Measurements from ENCODE around the gene ABCC5.

Gene ABCC5

DNA sequence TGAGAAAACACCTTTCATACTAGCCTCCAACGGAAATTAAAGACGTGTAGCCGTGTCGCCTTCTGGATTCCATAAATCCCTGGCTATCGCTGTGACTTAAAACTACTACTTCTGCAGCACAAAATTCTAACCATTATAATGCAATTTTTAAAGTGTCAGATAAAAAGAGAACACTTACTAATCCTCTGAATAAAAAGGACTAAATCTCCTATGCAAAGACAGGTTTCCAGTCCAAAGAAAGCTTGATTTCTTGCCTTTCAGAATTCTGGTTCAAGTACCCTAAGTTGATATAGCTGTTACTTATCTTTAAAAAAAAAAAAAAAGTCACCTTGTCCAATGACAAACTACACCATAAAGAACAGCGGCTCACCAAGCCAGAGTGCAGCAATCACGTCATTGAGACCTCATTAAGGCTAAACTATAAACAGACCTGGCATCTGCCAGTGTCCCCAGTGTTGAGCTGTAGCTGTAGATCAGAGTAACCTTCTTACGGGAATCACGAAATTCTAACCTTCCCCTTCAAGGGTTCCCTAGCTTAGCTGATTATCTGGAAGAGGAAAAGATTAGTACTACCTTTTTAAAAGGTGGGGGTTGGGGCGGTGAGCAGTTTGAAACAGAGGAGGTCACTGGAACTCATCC lies 2.2 kb downstream of the ABCC5 start:
- TF ChIP-seq FOXP2 (optimal IDR thresholded peaks at IDR 0.05; ENCODE audit: borderline replicate concordance, extremely low read depth, extremely low read length, insufficient read depth) = no peak

DNA sequence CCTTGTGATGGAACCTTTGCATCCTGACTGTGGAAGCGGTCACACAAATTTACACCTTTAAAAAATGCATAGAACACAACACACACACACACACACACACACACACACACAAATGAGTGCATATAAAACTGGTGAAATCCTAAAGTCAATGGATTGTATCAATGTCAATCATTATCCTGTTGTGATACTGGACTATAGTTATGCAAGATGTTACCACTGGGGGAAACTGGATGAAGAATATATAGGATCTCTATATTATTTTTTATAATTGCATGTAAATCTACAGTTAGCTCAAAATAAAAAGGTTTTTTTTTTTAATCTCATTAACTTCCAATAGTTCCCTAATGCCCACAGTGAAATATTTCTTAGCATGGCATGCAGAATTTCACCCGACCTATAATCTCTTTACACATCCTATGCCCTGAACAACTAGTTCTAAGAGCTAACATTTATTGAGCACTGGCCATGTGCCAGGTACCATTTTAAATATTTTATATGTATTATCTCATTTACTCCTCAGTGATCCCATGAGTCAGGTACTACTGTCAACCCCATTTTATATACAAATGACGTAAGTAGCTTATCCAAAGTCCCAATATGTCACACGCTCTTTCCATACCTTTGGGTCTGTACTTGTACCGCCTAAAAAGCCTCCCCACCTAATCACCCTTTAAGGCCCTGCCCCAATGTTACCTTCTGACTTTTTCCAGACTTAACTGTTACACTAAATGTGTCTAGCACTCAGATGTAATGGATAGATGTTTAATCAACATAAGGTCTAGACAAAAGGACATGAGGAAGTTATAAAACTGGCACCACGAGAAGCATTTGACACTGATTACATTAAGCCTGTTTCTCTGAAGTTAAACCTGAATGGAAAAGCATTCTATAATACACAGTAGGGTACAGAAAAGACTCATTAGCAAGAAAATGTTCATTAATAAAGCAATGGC lies 5.5 kb downstream of the ABCC5 start:
- TF ChIP-seq, protein P1, sequence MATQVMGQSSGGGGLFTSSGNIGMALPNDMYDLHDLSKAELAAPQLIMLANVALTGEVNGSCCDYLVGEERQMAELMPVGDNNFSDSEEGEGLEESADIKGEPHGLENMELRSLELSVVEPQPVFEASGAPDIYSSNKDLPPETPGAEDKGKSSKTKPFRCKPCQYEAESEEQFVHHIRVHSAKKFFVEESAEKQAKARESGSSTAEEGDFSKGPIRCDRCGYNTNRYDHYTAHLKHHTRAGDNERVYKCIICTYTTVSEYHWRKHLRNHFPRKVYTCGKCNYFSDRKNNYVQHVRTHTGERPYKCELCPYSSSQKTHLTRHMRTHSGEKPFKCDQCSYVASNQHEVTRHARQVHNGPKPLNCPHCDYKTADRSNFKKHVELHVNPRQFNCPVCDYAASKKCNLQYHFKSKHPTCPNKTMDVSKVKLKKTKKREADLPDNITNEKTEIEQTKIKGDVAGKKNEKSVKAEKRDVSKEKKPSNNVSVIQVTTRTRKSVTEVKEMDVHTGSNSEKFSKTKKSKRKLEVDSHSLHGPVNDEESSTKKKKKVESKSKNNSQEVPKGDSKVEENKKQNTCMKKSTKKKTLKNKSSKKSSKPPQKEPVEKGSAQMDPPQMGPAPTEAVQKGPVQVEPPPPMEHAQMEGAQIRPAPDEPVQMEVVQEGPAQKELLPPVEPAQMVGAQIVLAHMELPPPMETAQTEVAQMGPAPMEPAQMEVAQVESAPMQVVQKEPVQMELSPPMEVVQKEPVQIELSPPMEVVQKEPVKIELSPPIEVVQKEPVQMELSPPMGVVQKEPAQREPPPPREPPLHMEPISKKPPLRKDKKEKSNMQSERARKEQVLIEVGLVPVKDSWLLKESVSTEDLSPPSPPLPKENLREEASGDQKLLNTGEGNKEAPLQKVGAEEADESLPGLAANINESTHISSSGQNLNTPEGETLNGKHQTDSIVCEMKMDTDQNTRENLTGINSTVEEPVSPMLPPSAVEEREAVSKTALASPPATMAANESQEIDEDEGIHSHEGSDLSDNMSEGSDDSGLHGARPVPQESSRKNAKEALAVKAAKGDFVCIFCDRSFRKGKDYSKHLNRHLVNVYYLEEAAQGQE (IDR thresholded peaks at IDR 0.05; ENCODE audit: insufficient read depth in 1 of 2, low read depth in 2 of 2, low read length in 2 of 2) = no peak
- no peak for TF ChIP-seq FOXP2 (optimal IDR thresholded peaks at IDR 0.05; ENCODE audit: borderline replicate concordance, extremely low read depth, extremely low read length, insufficient read depth)
- no peak for TF ChIP-seq SIN3A (IDR thresholded peaks at IDR 0.05; ENCODE audit: borderline replicate concordance, insufficient read depth, low read length)
- no peak for TF ChIP-seq TAF1 (IDR thresholded peaks at IDR 0.05; ENCODE audit: borderline replicate concordance, insufficient read depth, low read length)
- no peak for TF ChIP-seq POLR2AphosphoS5 (IDR thresholded peaks at IDR 0.05; ENCODE audit: low read depth, low read length)

DNA sequence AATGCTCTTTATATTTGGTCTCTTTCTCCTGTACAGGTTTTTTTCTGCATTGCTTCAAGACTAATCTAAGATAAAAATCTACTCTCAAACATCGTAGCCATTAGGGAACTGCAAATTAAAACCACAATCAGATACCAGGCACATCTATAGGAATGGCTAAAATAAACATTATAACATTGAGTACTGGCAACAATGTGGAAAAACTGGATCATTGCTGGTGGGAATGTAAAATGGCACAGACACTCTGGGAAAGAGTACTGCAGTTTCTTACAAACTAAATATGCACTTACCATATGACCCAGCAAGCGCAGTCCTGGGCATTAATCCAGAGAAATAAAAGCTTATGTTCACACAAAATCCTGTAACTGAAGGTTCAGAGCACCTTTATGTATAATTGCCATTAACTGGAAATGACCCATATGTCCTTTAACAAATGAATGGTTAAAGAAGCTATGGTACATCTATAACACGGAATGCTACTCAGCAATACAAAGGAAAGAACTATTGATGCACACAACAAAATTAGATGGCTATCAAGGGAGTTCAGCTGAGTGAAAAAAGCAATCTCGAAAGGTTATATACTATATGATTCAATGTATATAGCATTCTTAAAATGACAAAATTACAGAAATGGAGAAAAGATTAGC lies 6.3 kb downstream of the ABCC5 start:
- TF ChIP-seq SIN3A (IDR thresholded peaks at IDR 0.05; ENCODE audit: borderline replicate concordance, insufficient read depth, low read length) (no peak), TAF1 (IDR thresholded peaks at IDR 0.05; ENCODE audit: borderline replicate concordance, insufficient read depth, low read length) (no peak), POLR2AphosphoS5 (IDR thresholded peaks at IDR 0.05; ENCODE audit: low read depth, low read length) (no peak), FOXP2 (optimal IDR thresholded peaks at IDR 0.05; ENCODE audit: borderline replicate concordance, extremely low read depth, extremely low read length, insufficient read depth) (no peak)
- TF ChIP-seq, protein P1 (IDR thresholded peaks at IDR 0.05; ENCODE audit: insufficient read depth in 1 of 2, low read depth in 2 of 2, low read length in 2 of 2) = no peak

DNA sequence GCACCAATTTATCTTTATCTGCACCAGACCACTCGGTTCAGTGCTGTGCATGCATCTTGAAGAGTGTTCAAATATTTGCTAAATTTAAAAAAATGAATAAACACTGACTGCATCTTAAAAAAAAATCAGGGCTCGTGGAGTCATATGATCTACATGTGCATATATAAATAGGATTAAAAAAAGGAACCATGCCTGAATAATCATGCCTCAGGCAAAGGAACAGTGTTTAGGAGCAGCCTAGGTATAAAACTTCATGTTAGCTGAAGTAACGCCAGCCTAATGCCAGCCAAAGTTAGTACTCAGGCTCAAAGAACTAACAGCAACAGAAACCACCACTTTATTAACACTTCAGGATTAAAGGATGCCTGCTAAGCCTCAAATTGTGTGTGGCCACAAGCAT lies 9.5 kb downstream of the ABCC5 start:
- no peak for TF ChIP-seq SIN3A (IDR thresholded peaks at IDR 0.05; ENCODE audit: borderline replicate concordance, insufficient read depth, low read length)
- no peak for TF ChIP-seq TAF1 (IDR thresholded peaks at IDR 0.05; ENCODE audit: borderline replicate concordance, insufficient read depth, low read length)
- TF ChIP-seq FOXP2 (optimal IDR thresholded peaks at IDR 0.05; ENCODE audit: borderline replicate concordance, extremely low read depth, extremely low read length, insufficient read depth) = no peak
- no peak for TF ChIP-seq POLR2AphosphoS5 (IDR thresholded peaks at IDR 0.05; ENCODE audit: low read depth, low read length)
- TF ChIP-seq, protein P1 (IDR thresholded peaks at IDR 0.05; ENCODE audit: insufficient read depth in 1 of 2, low read depth in 2 of 2, low read length in 2 of 2) = no peak

DNA sequence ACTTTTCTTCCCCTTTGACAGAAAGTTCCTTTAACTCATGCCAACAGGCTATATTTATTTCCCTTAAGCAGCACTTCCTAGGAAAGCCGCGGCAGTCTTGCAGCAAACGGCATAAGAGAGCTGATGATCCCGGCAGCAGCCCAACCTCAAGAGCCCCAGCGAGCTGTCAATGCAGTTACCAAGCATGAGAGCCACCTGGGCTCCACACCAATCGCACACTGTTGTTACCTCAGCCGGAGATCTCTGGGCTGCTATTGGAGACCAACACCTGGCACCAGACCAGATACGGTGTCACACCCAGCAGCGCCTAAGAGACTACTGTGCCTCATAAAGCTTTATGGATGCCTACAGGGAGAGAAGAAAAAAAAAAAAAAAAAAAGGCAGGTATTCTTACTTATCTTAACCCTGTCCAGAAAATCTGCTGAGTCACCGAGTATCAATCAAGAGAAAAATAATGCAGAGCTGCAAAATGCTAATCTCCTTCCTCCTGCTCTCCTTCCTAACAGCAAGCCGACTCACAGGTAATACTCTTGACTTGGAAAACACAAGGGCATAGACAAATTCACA lies 11.7 kb downstream of the ABCC5 start:
- TF ChIP-seq POLR2AphosphoS5 (IDR thresholded peaks at IDR 0.05; ENCODE audit: low read depth, low read length) (no peak), FOXP2 (optimal IDR thresholded peaks at IDR 0.05; ENCODE audit: borderline replicate concordance, extremely low read depth, extremely low read length, insufficient read depth) (no peak)
- TF ChIP-seq, protein P1 (IDR thresholded peaks at IDR 0.05; ENCODE audit: insufficient read depth in 1 of 2, low read depth in 2 of 2, low read length in 2 of 2) = no peak

All from PFSK-1 (cell line).